ENCODE measurements around the gene KDM2A. TPM values are rescaled to one million over a fixed set of nuclear protein-coding genes. Genes with fewer than 3 reads are reported as not detected.
A peak's percentile ranks its signal among the peaks of the same experiment; 100 is the strongest.
"Not testable (repeated sequence)": the region's sequence is repeated elsewhere in the genome, so short reads cannot be mapped to it uniquely, and the experiment has no call there.

KDM2A gene
- total RNA-seq, 2 experiments from 2014 or later = 74.8 to 89.7 TPM

DNA sequence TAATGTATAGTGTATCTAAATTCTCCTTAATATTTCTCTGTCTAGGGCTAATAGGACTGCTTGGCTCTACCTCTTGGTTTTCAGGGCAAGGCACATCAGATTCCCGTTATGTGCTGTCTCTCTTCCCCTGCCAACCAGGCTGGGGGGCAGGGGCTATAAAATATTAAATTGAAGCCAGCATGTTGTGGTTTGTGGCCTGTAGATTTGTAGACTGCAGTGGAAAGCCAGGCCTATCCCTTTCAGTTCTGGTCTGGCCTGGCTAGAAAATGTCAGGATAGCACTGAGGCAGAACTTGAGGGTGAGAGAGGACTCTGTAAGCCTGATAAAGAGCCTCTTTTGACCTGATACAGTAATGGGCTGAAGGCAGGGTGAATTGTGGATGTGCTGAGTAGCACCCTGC, 132.8 kb downstream of the KDM2A start:
- intact Hi-C loops (cut with DNase I, micrococcal nuclease) = no loop called here
- DNase-seq (no peak), ATAC-seq (no peak)
- H3K9me3 Mint-ChIP-seq (ENCODE audit: low read depth) = no peaks in the 10 kb centered on the region
- H3K4me3 Mint-ChIP-seq = no peak overlapping the region
- peaks cover 76% of the 10 kb centered on the region for H3K36me3 Mint-ChIP-seq (ENCODE audit: low read depth)
- no peak overlapping the region for H3K27ac Mint-ChIP-seq
- H3K27me3 Mint-ChIP-seq = no peaks in the 10 kb centered on the region
- peaks cover 16% of the 10 kb centered on the region for H3K4me1 Mint-ChIP-seq
- POLR2A ChIA-PET = interaction anchor here (2.0 kb wide), 1 partner anchor 12 kb away, joined by 9 read pairs; no protein-coding TSS in a partner anchor
- CTCF ChIA-PET = interaction anchor here (0.6 to 5.3 kb wide), 3 partner anchors 11 to 201 kb away, joined by 3 to 38 read pairs (median 3); partner anchors contain the start of gene GPR152

DNA sequence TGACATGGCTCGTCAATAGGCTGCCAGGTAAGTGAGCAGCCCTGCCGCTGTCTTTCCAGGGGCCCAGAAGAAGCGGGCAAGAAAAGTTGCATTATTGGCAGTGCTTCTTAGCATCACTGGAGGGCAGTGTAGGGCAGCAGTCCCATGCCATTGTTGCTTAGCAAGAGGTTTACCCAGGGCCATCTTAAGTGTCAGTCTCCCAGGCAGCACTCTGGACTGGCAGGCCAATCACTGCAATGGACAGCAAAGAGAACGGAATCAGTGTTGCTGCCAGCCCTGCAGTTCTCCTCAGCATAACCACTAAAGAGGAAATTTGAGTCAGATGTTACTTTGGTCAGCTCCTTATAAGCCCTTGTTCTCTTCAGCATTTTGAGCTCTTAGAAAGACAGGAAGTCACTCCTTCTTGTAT, 133.8 kb downstream of the KDM2A start:
- H3K27me3 Mint-ChIP-seq = no peaks in the 10 kb centered on the region
- ATAC-seq (peak; percentile 75), DNase-seq (peak; percentile 55)
- peaks cover 80% of the 10 kb centered on the region for H3K36me3 Mint-ChIP-seq (ENCODE audit: low read depth)
- ChIA-PET POLR2A (interaction anchor here (1.7 to 2.0 kb wide), 2 partner anchors 12 to 13 kb away, joined by 6 to 9 read pairs; no protein-coding TSS in a partner anchor), CTCF (interaction anchor here (1.1 to 5.3 kb wide), 9 partner anchors 9 to 181 kb away, joined by 3 to 38 read pairs (median 6); no protein-coding TSS in a partner anchor)
- peaks cover 16% of the 10 kb centered on the region for H3K4me1 Mint-ChIP-seq
- H3K9me3 Mint-ChIP-seq (ENCODE audit: low read depth) = no peaks in the 10 kb centered on the region
- H3K27ac Mint-ChIP-seq = peak overlapping the region; percentile 47
- intact Hi-C loops (cut with DNase I, micrococcal nuclease) = no loop called here
- no peak overlapping the region for H3K4me3 Mint-ChIP-seq

DNA sequence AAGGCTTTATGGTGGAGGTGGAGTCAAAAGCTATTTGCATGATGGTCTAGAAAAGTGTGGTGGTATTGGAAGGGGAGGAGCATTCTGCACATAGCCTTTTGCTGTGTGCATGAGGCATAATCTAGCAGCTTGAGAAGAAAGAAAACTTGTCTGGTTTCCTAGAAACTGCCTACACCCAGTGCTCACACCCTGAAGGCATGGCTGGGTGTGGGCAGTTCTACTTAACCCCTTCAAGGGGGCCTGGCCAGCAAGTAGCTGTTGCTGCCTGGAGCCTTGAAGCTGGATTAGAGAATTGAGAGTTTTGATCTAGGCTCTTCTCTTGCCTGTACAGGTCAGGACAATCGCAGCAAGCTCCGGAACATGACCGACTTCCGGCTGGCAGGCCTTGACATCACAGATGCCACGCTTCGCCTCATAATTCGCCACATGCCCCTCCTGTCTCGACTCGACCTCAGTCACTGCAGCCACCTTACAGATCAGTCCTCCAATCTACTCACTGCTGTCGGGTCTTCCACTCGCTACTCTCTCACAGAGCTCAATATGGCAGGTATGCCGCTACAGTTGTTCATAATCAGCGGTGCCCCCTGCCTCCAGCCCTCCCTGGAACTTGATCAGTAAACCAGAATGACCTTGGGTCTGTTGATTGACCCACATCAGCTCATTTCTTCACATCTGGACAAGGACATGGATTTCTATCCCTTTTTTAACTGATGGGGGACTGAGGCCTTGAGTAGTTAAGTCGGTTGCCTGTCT, 135.0 kb downstream of the KDM2A start:
- ATAC-seq = no peak
- intact Hi-C loops (cut with DNase I, micrococcal nuclease) = no loop called here
- ChIA-PET POLR2A (interaction anchor here (1.3 to 1.7 kb wide), 2 partner anchors 13 to 14 kb away, joined by 4 to 6 read pairs; no protein-coding TSS in a partner anchor), CTCF (interaction anchor here (0.5 to 5.3 kb wide), 11 partner anchors 9 to 182 kb away, joined by 3 to 38 read pairs (median 5); no protein-coding TSS in a partner anchor)
- H3K27ac Mint-ChIP-seq = peak overlapping the region; percentile 45
- H3K4me3 Mint-ChIP-seq = no peak overlapping the region
- no peaks in the 10 kb centered on the region for H3K27me3 Mint-ChIP-seq
- H3K9me3 Mint-ChIP-seq (ENCODE audit: low read depth) = no peaks in the 10 kb centered on the region
- DNase-seq = no peak
- H3K36me3 Mint-ChIP-seq (ENCODE audit: low read depth) = peaks cover 68% of the 10 kb centered on the region
- peaks cover 16% of the 10 kb centered on the region for H3K4me1 Mint-ChIP-seq

DNA sequence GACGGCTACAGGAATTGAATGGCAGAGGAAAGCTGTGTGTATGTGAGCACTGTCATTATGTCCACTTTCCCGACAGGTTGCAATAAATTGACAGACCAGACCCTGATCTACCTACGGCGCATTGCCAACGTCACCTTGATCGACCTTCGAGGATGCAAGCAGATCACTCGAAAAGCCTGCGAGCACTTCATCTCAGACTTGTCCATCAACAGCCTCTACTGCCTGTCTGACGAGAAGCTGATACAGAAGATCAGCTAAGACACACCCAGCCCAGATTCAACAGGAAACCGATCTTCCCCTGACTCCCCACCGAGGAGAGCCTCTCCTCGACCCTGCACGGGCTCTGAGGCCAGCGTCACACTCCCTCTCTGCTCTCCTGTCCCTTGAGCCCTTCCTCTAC, 135.7 kb downstream of the KDM2A start:
- no peak overlapping the region for H3K27ac Mint-ChIP-seq
- POLR2A ChIA-PET = interaction anchor here (1.3 kb wide), 1 partner anchor 15 kb away, joined by 4 read pairs; no protein-coding TSS in a partner anchor
- no peaks in the 10 kb centered on the region for H3K9me3 Mint-ChIP-seq (ENCODE audit: low read depth)
- intact Hi-C loops (cut with DNase I, micrococcal nuclease) = no loop called here
- ATAC-seq (no peak), DNase-seq (no peak)
- CTCF ChIA-PET = interaction anchor here (0.8 to 5.3 kb wide), 3 partner anchors 8 to 173 kb away, joined by 4 to 38 read pairs (median 5); no protein-coding TSS in a partner anchor
- no peaks in the 10 kb centered on the region for H3K27me3 Mint-ChIP-seq
- peaks cover 60% of the 10 kb centered on the region for H3K36me3 Mint-ChIP-seq (ENCODE audit: low read depth)
- peaks cover 16% of the 10 kb centered on the region for H3K4me1 Mint-ChIP-seq
- no peak overlapping the region for H3K4me3 Mint-ChIP-seq

DNA sequence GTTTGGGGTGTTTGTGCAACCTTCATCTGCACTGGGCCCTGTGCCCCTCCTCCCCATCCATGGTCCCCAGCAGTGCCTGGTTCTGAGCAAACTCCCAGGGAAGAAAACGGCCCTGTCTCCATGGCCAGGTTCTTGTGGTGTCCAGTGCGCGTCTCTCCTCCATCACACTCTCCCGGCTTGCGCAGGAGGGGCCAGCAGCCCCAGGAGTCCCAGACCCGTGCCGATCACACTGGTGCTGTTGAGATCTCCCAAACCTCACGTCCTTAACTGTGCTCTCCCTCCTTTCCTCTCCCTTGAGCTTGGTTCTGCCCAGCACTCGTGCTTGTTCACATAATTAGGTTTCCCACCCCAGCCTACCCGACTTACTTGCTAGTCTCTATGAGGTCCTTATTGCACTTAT, 136.3 kb downstream of the KDM2A start:
- H3K27me3 Mint-ChIP-seq = no peaks in the 10 kb centered on the region
- no peak overlapping the region for H3K4me3 Mint-ChIP-seq
- intact Hi-C loops (cut with DNase I, micrococcal nuclease) = no loop called here
- no peak overlapping the region for H3K27ac Mint-ChIP-seq
- H3K4me1 Mint-ChIP-seq = peaks cover 16% of the 10 kb centered on the region
- no peak for ATAC-seq
- no peaks in the 10 kb centered on the region for H3K9me3 Mint-ChIP-seq (ENCODE audit: low read depth)
- no peak for DNase-seq
- CTCF ChIA-PET = interaction anchor here (0.8 kb wide), 2 partner anchors 30 to 131 kb away, joined by 3 to 4 read pairs; no protein-coding TSS in a partner anchor
- POLR2A ChIA-PET = interaction anchor here (1.3 kb wide), 1 partner anchor 15 kb away, joined by 3 read pairs; no protein-coding TSS in a partner anchor
- H3K36me3 Mint-ChIP-seq (ENCODE audit: low read depth) = peaks cover 55% of the 10 kb centered on the region

DNA sequence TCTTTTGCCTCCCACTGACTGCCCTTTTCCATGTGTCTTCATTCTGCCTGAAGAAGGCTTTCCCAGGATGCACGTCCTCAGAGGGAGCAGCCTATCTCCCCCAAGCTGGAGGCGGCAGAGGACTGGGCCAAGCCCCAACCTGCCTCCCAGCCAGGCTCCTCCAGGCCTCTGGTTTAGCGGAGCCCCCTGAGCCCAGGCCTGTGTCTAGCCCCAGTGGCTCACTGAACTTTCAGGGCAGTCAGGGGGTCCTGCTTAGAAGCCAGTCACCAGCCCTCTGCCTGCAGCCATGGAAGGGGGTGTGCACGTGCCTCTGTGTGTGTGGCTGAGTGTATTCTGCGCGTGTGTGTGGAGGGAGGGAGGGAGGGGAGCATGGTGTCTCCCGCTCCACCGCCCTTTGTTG, 136.8 kb downstream of the KDM2A start:
- ATAC-seq = no peak
- Mint-ChIP-seq H3K4me3 (no peak overlapping the region), H3K9me3 (ENCODE audit: low read depth) (no peaks in the 10 kb centered on the region), H3K27me3 (no peaks in the 10 kb centered on the region), H3K36me3 (ENCODE audit: low read depth) (peaks cover 50% of the 10 kb centered on the region), H3K4me1 (peaks cover 16% of the 10 kb centered on the region), H3K27ac (peak overlapping the region; percentile 37)
- ChIA-PET POLR2A (interaction anchor here (1.3 kb wide), 1 partner anchor 15 kb away, joined by 3 read pairs; no protein-coding TSS in a partner anchor), CTCF (interaction anchor here (0.8 kb wide), 2 partner anchors 29 to 131 kb away, joined by 3 to 4 read pairs; no protein-coding TSS in a partner anchor)
- DNase-seq = no peak
- intact Hi-C loops (cut with DNase I, micrococcal nuclease) = no loop called here

DNA sequence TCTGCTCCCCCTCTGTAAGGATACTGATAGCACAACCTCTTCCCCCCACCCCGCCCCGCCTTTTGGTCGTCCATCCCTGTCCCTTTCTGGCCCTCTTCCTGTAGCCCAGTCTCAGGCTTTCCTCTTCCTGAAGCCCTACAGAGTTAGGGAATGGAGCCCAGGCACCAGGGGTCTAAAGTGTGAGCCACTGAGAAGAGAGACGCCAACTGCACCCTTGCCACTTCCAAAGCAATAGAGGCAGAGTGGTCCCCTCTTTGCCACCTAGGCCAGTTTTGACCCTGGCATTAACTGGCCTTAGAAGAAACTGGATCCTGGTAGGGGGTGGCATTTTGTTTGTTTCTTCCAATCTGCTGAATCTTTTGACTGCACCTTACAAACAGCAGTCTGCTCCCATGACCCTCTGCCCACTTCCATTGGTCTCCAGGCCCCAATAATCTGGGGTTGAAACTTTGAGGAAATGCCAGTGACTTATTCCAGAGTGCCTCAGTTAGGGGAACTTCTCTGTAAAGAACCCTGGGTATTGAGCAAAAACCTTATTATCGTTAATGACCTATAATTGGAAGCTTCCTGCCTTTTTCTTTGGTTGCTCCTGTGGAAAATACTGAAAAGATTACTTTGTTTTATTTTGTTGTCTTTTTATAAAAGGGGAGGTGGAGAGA, 137.5 kb downstream of the KDM2A start:
- Mint-ChIP-seq H3K27me3 (no peaks in the 10 kb centered on the region), H3K4me1 (peaks cover 21% of the 10 kb centered on the region), H3K9me3 (ENCODE audit: low read depth) (no peaks in the 10 kb centered on the region), H3K4me3 (no peak overlapping the region), H3K36me3 (ENCODE audit: low read depth) (peaks cover 43% of the 10 kb centered on the region), H3K27ac (no peak overlapping the region)
- ATAC-seq (no peak), DNase-seq (no peak)
- CTCF ChIA-PET = interaction anchor here (0.6 to 0.9 kb wide), 2 partner anchors 14 to 16 kb away, joined by 3 to 4 read pairs; no protein-coding TSS in a partner anchor
- intact Hi-C loops (cut with DNase I, micrococcal nuclease) = no loop called here
- POLR2A ChIA-PET = interaction anchor here (0.6 to 1.3 kb wide), 2 partner anchors 16 to 126 kb away, joined by 3 to 5 read pairs; no protein-coding TSS in a partner anchor

DNA sequence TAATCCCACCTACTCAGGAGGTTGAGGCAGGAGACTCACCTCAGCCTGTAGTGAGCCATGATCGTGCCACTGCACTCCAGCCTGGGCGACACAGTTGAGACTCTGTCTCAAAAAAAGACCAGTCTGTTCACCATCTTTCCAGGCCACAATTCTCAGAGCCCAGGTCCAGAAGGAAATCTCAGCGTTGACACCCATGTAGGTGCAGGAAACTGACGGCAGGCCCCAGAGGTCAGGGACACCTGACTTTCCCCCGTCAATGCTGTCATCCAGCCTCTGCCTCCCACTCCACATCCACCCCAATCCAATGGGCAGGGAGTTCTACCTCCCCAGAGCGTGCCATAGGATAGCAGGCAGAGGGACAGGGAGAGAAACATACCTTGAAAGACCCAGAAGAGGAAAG, 141.3 kb downstream of the KDM2A start:
- no peak for ATAC-seq

DNA sequence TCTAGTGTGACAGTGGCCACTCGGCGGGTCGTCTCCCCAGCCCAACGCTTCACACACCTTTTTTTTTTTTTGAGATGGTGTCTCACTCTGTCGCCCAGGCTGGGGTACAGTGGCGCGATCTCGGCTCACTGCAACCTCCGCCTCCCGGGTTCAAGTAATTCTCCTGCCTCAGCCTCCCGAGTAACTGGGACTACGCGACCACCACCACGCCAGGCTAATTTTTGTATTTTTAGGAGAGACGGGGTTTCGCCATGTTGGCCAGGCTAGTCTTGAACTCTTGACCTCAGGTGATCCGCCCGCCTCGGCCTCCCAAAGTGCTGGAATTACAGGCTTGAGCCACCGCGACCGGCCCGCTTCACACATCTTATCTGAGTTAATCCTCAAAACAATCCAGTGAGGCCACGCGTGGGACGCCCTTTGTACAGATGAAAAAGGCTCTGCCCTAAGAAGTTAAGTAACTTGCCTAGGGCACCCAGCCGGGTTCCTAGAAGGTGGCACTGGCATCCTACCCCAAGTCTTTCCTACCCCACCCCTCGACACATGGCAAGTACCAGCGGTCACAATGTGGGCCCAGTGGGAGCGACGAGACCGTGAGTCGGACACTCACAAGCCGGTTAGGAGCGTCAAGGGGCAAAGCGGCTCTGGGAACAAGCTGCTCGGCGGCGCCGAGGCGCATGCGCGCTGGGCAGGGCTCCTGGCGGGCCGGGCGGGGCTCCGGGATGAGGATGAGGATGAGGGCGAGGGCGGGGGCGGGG, 142.0 kb downstream of the KDM2A start:
- H3K27ac Mint-ChIP-seq; H3K36me3 Mint-ChIP-seq (ENCODE audit: low read depth); intact Hi-C loops (cut with DNase I, micrococcal nuclease); ATAC-seq; H3K9me3 Mint-ChIP-seq (ENCODE audit: low read depth); H3K27me3 Mint-ChIP-seq: not testable (repeated sequence)
- CTCF ChIA-PET = interaction anchor here (0.9 to 4.3 kb wide), 10 partner anchors 9 to 121 kb away, joined by 3 to 44 read pairs (median 10); partner anchors contain the start of gene SSH3
- DNase-seq = peak; percentile 75
- Mint-ChIP-seq H3K4me1 (peaks cover 50% of the 10 kb centered on the region), H3K4me3 (peak overlapping the region; percentile 58)
- POLR2A ChIA-PET = interaction anchor here (1.9 kb wide), 1 partner anchor 56 kb away, joined by 5 read pairs; no protein-coding TSS in a partner anchor

More for the DNA sequence above, 141.3 kb downstream of the KDM2A start:
- CTCF ChIA-PET = no interaction called here
- Mint-ChIP-seq H3K27ac (no peak overlapping the region), H3K9me3 (ENCODE audit: low read depth) (no peaks in the 10 kb centered on the region), H3K36me3 (ENCODE audit: low read depth) (peaks cover 13% of the 10 kb centered on the region), H3K4me1 (peaks cover 44% of the 10 kb centered on the region), H3K4me3 (no peak overlapping the region), H3K27me3 (no peaks in the 10 kb centered on the region)
- POLR2A ChIA-PET = no interaction called here
- intact Hi-C loops (cut with DNase I, micrococcal nuclease) = no loop called here
- DNase-seq = no peak

DNA sequence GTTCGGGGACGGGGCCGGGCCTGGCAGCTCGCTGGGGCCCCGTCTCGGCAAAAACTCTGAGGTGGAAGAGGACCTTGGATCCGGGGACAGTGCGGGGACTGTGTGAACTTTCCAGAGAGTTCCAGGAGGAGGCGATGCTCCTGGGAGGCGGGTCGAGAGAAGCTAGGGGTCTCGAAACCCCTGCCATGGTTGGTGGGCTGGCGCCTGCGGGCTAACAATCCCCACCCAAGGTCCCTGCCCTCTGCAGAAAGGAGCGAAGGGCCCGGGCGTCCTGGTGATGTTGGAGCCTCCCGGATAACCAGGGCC, 142.5 kb downstream of the KDM2A start:
- no peak overlapping the region for H3K27ac Mint-ChIP-seq
- H3K27me3 Mint-ChIP-seq = no peaks in the 10 kb centered on the region
- DNase-seq (no peak), ATAC-seq (no peak)
- H3K36me3 Mint-ChIP-seq (ENCODE audit: low read depth) = peaks cover 7% of the 10 kb centered on the region
- no peaks in the 10 kb centered on the region for H3K9me3 Mint-ChIP-seq (ENCODE audit: low read depth)
- CTCF ChIA-PET = interaction anchor here (0.6 to 4.3 kb wide), 18 partner anchors 10 to 121 kb away, joined by 3 to 44 read pairs (median 6); partner anchors contain the start of genes ANKRD13D and SSH3
- peaks cover 51% of the 10 kb centered on the region for H3K4me1 Mint-ChIP-seq
- peak overlapping the region; percentile 26 for H3K4me3 Mint-ChIP-seq
- intact Hi-C loops (cut with DNase I, micrococcal nuclease) = no loop called here
- POLR2A ChIA-PET = interaction anchor here (1.5 to 1.9 kb wide), 2 partner anchors 20 to 56 kb away, joined by 5 to 7 read pairs; no protein-coding TSS in a partner anchor
